Esophagus muscularis mucosa (tissue), 4 donors: ENCODE results near the gene GMEB2.

Experiments used
- EP300 ChIP-seq: sonication (generic); formaldehyde crosslinking; IDR thresholded peaks from one replicate; pipeline ENCODE4 v1.6.1; 2017; ENCODE audit warnings: antibody characterized with exemption
- POLR2A ChIP-seq: fragments of 450-650 bp; IDR thresholded peaks from one replicate; pipeline ENCODE4 v1.6.1; 2017; ENCODE audit warnings: antibody characterized with exemption, moderate library complexity, mild to moderate bottlenecking, low read depth
- POLR2AphosphoS5 ChIP-seq, 2 donors: sonication (generic); formaldehyde crosslinking; IDR thresholded peaks; one replicate each; pipeline ENCODE4 v1.6.1; 2017; ENCODE audit warnings: antibody characterized with exemption in 2 of 2
- TF ChIP-seq, protein P1 (sequence below), 3 experiments: fragments of 200-600 bp in 2 of 3; fragments of 450-650 bp in 1 of 3; sonication (generic) in 2 of 3; IDR thresholded peaks; one replicate each; pipeline ENCODE4 v1.5.1; 2017 to 2019; ENCODE audit warnings: antibody characterized with exemption in 3 of 3, mild to moderate bottlenecking in 2 of 3, moderate library complexity in 1 of 3

GRCh38 chr20:63599396-63600050 is 27.4 kb downstream of the GMEB2 start:
- no peak for TF ChIP-seq POLR2AphosphoS5 (IDR thresholded peaks at IDR 0.05)
- TF ChIP-seq EP300, result no peak
- TF ChIP-seq, protein P1, sequence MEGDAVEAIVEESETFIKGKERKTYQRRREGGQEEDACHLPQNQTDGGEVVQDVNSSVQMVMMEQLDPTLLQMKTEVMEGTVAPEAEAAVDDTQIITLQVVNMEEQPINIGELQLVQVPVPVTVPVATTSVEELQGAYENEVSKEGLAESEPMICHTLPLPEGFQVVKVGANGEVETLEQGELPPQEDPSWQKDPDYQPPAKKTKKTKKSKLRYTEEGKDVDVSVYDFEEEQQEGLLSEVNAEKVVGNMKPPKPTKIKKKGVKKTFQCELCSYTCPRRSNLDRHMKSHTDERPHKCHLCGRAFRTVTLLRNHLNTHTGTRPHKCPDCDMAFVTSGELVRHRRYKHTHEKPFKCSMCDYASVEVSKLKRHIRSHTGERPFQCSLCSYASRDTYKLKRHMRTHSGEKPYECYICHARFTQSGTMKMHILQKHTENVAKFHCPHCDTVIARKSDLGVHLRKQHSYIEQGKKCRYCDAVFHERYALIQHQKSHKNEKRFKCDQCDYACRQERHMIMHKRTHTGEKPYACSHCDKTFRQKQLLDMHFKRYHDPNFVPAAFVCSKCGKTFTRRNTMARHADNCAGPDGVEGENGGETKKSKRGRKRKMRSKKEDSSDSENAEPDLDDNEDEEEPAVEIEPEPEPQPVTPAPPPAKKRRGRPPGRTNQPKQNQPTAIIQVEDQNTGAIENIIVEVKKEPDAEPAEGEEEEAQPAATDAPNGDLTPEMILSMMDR (IDR thresholded peaks at IDR 0.05), result no peak
- TF ChIP-seq POLR2A, result no peak
